Measurements from ENCODE around the gene ANO6.

Gene ANO6

DNA sequence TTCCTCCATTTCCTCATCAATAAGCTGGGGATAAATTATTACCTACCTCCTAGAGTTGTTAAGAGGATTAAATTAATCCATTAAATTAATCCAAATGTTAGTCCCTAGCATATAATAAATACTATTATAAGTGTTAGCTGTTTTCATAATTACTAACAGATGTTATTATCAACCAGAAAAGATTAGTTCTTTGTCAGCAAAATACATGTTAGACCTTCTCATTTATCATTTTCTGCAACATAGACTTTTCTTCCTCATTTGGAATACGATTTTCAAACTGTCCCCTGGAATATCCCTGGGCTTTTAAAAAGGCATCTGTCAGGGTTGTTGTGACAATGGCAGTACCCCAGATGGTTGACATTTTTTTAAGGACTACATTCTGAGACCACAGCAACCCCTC is 133.1 kb downstream of the ANO6 start:
- Histone ChIP-seq H3K9me3 (ENCODE audit: control insufficient read depth in 5 of 5, low read length in 5 of 5) (no peaks in the 10 kb centered on the region), H3K27ac (ENCODE audit: low read depth, low read length) (peak overlapping the region; percentile 27), H3K4me1 (ENCODE audit: control insufficient read depth in 5 of 5, insufficient read depth in 5 of 5, low read length in 5 of 5) (peaks cover 0 to 12% (median 4%) of the 10 kb centered on the region in 5 donors), H3K36me3 (ENCODE audit: control insufficient read depth in 5 of 5, insufficient read depth in 5 of 5, low read length in 5 of 5) (peaks cover 15 to 58% (median 40%) of the 10 kb centered on the region in 5 donors), H3K27me3 (ENCODE audit: control insufficient read depth in 5 of 5, insufficient read depth in 4 of 5, low read length in 5 of 5) (no peaks in the 10 kb centered on the region), H3K9ac (ENCODE audit: low read length in 5 of 5) (no peak overlapping the region), H3K4me3 (ENCODE audit: low read depth in 1 of 5, low read length in 5 of 5) (no peak overlapping the region)

- H3K4me3 ChIP-seq (ENCODE audit: low read depth in 1 of 5, low read length in 5 of 5), result no peak overlapping the region
- H3K27ac ChIP-seq (ENCODE audit: low read depth, low read length), result peak overlapping the region; percentile 2
- no peaks in the 10 kb centered on the region for H3K27me3 ChIP-seq (ENCODE audit: control insufficient read depth in 5 of 5, insufficient read depth in 4 of 5, low read length in 5 of 5)
- peaks cover 23 to 61% (median 41%) of the 10 kb centered on the region in 5 donors for H3K36me3 ChIP-seq (ENCODE audit: control insufficient read depth in 5 of 5, insufficient read depth in 5 of 5, low read length in 5 of 5)
- H3K4me1 ChIP-seq (ENCODE audit: control insufficient read depth in 5 of 5, insufficient read depth in 5 of 5, low read length in 5 of 5), result peaks cover 0 to 12% (median 4%) of the 10 kb centered on the region in 5 donors
- no peak overlapping the region for H3K9ac ChIP-seq (ENCODE audit: low read length in 5 of 5)
- no peaks in the 10 kb centered on the region for H3K9me3 ChIP-seq (ENCODE audit: control insufficient read depth in 5 of 5, low read length in 5 of 5)
Measured at GRCh38 chr12:45349916-45350315, 134.0 kb downstream of the ANO6 start.

DNA sequence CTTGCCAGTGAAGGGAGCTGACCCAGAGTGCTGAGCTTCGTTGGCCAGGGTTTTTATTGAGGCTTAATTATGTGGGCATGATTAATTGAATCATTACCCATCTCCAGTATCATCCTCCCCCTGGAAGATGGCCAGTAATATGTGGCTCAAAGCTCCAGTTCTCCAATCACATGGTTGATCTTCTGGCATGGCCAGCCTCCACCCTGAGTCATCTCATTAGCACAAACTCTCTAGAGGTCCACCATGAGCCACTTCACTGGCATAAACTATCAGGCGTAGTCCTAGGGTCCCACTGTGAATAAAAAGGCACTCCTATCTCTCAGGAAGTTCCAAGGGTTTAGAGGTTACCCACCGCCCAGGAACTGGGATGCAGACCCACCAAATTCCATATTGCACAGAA is 135.0 kb downstream of the ANO6 start:
- H3K9ac ChIP-seq (ENCODE audit: low read length in 5 of 5), result no peak overlapping the region
- peaks cover 25 to 67% (median 47%) of the 10 kb centered on the region in 5 donors for H3K36me3 ChIP-seq (ENCODE audit: control insufficient read depth in 5 of 5, insufficient read depth in 5 of 5, low read length in 5 of 5)
- peak overlapping the region; percentile 2 for H3K27ac ChIP-seq (ENCODE audit: low read depth, low read length)
- H3K27me3 ChIP-seq (ENCODE audit: control insufficient read depth in 5 of 5, insufficient read depth in 4 of 5, low read length in 5 of 5), result no peaks in the 10 kb centered on the region
- H3K9me3 ChIP-seq (ENCODE audit: control insufficient read depth in 5 of 5, low read length in 5 of 5), result no peaks in the 10 kb centered on the region
- no peak overlapping the region for H3K4me3 ChIP-seq (ENCODE audit: low read depth in 1 of 5, low read length in 5 of 5)
- peaks cover 0 to 12% (median 4%) of the 10 kb centered on the region in 5 donors for H3K4me1 ChIP-seq (ENCODE audit: control insufficient read depth in 5 of 5, insufficient read depth in 5 of 5, low read length in 5 of 5)

DNA sequence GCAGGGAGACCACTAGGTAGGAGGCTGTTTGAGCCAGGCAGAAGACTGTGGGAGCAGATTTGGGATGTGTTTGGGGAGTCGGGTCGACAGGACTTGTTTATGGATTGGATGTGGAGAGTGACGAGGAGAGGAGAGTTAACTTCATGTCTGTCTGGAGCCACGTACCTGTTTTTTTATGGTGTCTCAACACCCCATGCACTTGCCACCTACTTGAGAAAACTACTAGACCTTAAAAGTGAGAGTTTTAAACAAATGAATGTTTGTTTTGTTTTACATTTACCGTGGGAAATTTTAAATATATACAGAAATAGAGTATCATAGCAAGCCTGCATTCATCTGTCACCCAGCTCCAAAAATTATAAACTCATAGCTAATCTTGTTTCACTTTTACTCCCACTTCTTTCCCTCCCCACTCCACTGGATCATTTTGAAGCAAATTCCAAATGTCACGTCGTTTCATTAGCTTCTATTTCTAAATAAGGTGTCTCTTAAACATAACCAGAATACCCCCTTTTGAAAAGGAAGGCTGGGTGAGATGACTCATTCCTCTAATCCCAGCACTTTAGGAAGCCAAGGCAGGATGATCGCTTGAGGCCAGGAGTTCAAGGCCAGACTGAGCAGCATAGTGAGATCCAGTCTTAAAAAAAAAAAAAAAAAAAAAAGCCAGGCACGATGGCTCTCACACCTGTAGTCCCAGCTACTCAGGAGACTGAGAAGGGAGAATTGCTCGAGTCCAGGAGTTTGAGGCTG is 136.2 kb downstream of the ANO6 start:
- H3K36me3 ChIP-seq (ENCODE audit: control insufficient read depth in 5 of 5, insufficient read depth in 5 of 5, low read length in 5 of 5), result peaks cover 32 to 64% (median 48%) of the 10 kb centered on the region in 5 donors
- no peaks in the 10 kb centered on the region for H3K27me3 ChIP-seq (ENCODE audit: control insufficient read depth in 5 of 5, insufficient read depth in 4 of 5, low read length in 5 of 5)

GRCh38 chr12:45353944-45354343 is 138.0 kb downstream of the ANO6 start:
- H3K4me1 ChIP-seq (ENCODE audit: control insufficient read depth in 5 of 5, insufficient read depth in 5 of 5, low read length in 5 of 5), result peaks cover 2 to 24% (median 22%) of the 10 kb centered on the region in 5 donors
- peaks cover 20 to 56% (median 41%) of the 10 kb centered on the region in 5 donors for H3K36me3 ChIP-seq (ENCODE audit: control insufficient read depth in 5 of 5, insufficient read depth in 5 of 5, low read length in 5 of 5)
- no peaks in the 10 kb centered on the region for H3K9me3 ChIP-seq (ENCODE audit: control insufficient read depth in 5 of 5, low read length in 5 of 5)
- H3K9ac ChIP-seq (ENCODE audit: low read length in 5 of 5), result no peak overlapping the region
- no peak overlapping the region for H3K4me3 ChIP-seq (ENCODE audit: low read depth in 1 of 5, low read length in 5 of 5)
- H3K27ac ChIP-seq (ENCODE audit: low read depth, low read length), result no peak overlapping the region
- no peaks in the 10 kb centered on the region for H3K27me3 ChIP-seq (ENCODE audit: control insufficient read depth in 5 of 5, insufficient read depth in 4 of 5, low read length in 5 of 5)

More for the DNA sequence above, 136.2 kb downstream of the ANO6 start:
- Histone ChIP-seq H3K27ac (ENCODE audit: low read depth, low read length) (no peak overlapping the region), H3K4me3 (ENCODE audit: low read depth in 1 of 5, low read length in 5 of 5) (no peak overlapping the region), H3K4me1 (ENCODE audit: control insufficient read depth in 5 of 5, insufficient read depth in 5 of 5, low read length in 5 of 5) (peaks cover 0 to 15% (median 8%) of the 10 kb centered on the region in 5 donors), H3K9ac (ENCODE audit: low read length in 5 of 5) (no peak overlapping the region), H3K9me3 (ENCODE audit: control insufficient read depth in 5 of 5, low read length in 5 of 5) (no peaks in the 10 kb centered on the region)

DNA sequence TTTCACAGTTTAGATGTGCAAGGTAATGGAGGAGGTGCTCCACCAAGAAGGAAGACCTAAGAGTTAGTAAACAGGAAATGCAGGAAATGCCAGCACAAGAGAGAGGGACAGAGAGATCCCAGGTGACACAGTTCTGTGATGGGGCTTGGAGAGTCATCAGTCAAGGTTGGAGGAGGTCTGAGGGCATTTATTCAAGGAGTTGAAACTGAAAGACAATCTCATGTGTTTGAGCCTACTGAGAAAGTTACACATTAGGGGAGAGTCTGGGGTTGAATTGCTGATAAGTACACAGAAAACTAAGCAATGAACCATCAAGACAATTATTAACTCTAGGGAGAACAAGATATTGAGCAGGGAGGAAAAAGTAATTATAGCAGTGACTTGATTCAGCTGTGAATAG is 138.5 kb downstream of the ANO6 start:
- no peak overlapping the region for H3K4me3 ChIP-seq (ENCODE audit: low read depth in 1 of 5, low read length in 5 of 5)
- peaks cover 18 to 53% (median 40%) of the 10 kb centered on the region in 5 donors for H3K36me3 ChIP-seq (ENCODE audit: control insufficient read depth in 5 of 5, insufficient read depth in 5 of 5, low read length in 5 of 5)
- peak overlapping the region in 1 of 5 donors; percentile 19 for H3K9ac ChIP-seq (ENCODE audit: low read length in 5 of 5)
- no peaks in the 10 kb centered on the region for H3K27me3 ChIP-seq (ENCODE audit: control insufficient read depth in 5 of 5, insufficient read depth in 4 of 5, low read length in 5 of 5)
- no peak overlapping the region for H3K27ac ChIP-seq (ENCODE audit: low read depth, low read length)
- H3K4me1 ChIP-seq (ENCODE audit: control insufficient read depth in 5 of 5, insufficient read depth in 5 of 5, low read length in 5 of 5), result peaks cover 2 to 24% (median 22%) of the 10 kb centered on the region in 5 donors
- H3K9me3 ChIP-seq (ENCODE audit: control insufficient read depth in 5 of 5, low read length in 5 of 5), result no peaks in the 10 kb centered on the region

- Histone ChIP-seq H3K4me3 (ENCODE audit: low read depth in 1 of 5, low read length in 5 of 5) (no peak overlapping the region), H3K27ac (ENCODE audit: low read depth, low read length) (no peak overlapping the region), H3K9me3 (ENCODE audit: control insufficient read depth in 5 of 5, low read length in 5 of 5) (no peaks in the 10 kb centered on the region), H3K4me1 (ENCODE audit: control insufficient read depth in 5 of 5, insufficient read depth in 5 of 5, low read length in 5 of 5) (peaks cover 2 to 23% (median 18%) of the 10 kb centered on the region in 5 donors), H3K36me3 (ENCODE audit: control insufficient read depth in 5 of 5, insufficient read depth in 5 of 5, low read length in 5 of 5) (peaks cover 23 to 50% (median 36%) of the 10 kb centered on the region in 5 donors), H3K9ac (ENCODE audit: low read length in 5 of 5) (no peak overlapping the region), H3K27me3 (ENCODE audit: control insufficient read depth in 5 of 5, insufficient read depth in 4 of 5, low read length in 5 of 5) (no peaks in the 10 kb centered on the region)
Measured at GRCh38 chr12:45355730-45356129, 139.8 kb downstream of the ANO6 start.

DNA sequence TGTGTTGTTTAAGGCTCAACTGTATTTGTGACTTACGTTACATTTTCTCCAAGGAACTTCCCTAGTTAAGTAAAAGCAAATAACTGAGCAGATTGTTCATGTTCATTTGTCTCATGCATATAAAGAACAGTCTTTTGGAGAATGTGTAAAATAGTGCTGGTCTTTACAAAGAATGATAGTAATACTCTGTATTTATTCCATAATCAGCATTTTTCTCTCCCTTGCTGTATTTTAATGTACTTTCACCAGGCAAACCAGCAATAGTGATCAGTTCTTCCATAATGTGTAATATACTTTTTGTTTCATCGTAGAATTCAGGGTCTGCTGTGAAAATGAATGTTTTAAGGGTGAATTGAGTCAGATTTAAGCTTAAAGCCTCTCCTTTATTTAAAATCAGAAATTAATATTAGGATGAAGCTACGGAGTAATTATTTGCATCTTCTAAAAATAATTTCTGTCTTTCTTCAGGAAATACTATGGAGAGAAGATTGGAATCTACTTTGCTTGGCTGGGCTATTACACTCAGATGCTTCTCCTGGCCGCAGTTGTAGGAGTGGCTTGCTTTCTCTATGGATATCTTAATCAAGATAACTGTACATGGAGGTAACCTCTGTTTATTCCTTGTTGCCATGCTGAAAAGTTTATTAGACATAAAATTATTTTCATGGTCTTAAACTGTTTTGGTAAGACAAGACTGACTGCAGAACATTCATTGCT is 141.1 kb downstream of the ANO6 start:
- peaks cover 2 to 22% (median 10%) of the 10 kb centered on the region in 5 donors for H3K4me1 ChIP-seq (ENCODE audit: control insufficient read depth in 5 of 5, insufficient read depth in 5 of 5, low read length in 5 of 5)
- no peak overlapping the region for H3K4me3 ChIP-seq (ENCODE audit: low read depth in 1 of 5, low read length in 5 of 5)
- H3K9me3 ChIP-seq (ENCODE audit: control insufficient read depth in 5 of 5, low read length in 5 of 5), result peaks cover 0 to 1% (median 0%) of the 10 kb centered on the region in 5 donors
- no peaks in the 10 kb centered on the region for H3K27me3 ChIP-seq (ENCODE audit: control insufficient read depth in 5 of 5, insufficient read depth in 4 of 5, low read length in 5 of 5)
- H3K36me3 ChIP-seq (ENCODE audit: control insufficient read depth in 5 of 5, insufficient read depth in 5 of 5, low read length in 5 of 5), result peaks cover 15 to 41% (median 29%) of the 10 kb centered on the region in 5 donors
- H3K9ac ChIP-seq (ENCODE audit: low read length in 5 of 5), result no peak overlapping the region
- H3K27ac ChIP-seq (ENCODE audit: low read depth, low read length), result peak overlapping the region; percentile 81

GRCh38 chr12:45357539-45358417 is 141.9 kb downstream of the ANO6 start:
- Histone ChIP-seq H3K9ac (ENCODE audit: low read length in 5 of 5) (no peak overlapping the region), H3K4me3 (ENCODE audit: low read depth in 1 of 5, low read length in 5 of 5) (no peak overlapping the region), H3K27me3 (ENCODE audit: control insufficient read depth in 5 of 5, insufficient read depth in 4 of 5, low read length in 5 of 5) (no peaks in the 10 kb centered on the region), H3K27ac (ENCODE audit: low read depth, low read length) (peak overlapping the region; percentile 81), H3K9me3 (ENCODE audit: control insufficient read depth in 5 of 5, low read length in 5 of 5) (peaks cover 0 to 9% (median 2%) of the 10 kb centered on the region in 5 donors), H3K4me1 (ENCODE audit: control insufficient read depth in 5 of 5, insufficient read depth in 5 of 5, low read length in 5 of 5) (peaks cover 2 to 22% (median 10%) of the 10 kb centered on the region in 5 donors), H3K36me3 (ENCODE audit: control insufficient read depth in 5 of 5, insufficient read depth in 5 of 5, low read length in 5 of 5) (peaks cover 15 to 38% (median 34%) of the 10 kb centered on the region in 5 donors)

Data from subcutaneous abdominal adipose tissue (tissue), 5 donors.